ENCODE measurements around the gene ENPP7. TPM values are rescaled to one million over a fixed set of nuclear protein-coding genes. Genes with fewer than 3 reads are reported as not detected.

The ENPP7 gene
- total RNA-seq, 1 donor from 2014 or later = not detected

DNA sequence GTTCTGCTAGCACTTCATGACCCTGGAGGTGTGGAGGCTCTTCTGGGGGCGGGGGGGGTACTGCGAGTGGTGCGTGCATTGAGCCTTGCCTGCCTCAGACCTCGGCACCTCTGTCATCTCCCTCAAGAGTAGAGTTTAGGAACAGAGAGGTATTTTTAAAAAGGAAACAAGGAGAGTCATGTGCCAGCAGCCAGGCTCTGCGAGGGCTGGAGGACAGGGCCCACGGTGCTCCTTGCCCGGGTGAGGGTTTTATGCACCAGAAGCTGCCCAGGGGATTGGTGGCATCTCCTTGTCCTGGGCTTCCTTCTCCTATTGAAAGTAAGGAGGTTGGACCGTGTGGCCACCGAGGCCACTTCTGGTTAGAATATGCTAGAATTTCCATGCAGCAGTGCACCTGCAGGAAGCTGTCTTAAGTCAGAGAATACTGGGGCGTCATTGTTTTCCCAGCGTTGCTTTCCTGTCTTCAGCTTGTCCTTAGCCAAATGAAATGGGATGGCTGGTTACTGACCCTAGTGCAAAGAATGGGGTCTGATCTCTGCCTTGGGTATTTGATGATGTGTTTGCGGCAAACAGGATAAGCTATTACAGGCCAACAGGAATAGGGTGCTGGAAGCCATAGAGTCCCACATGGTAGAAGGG is 50.4 kb downstream of the ENPP7 start:
- no peak for DNase-seq (ENCODE audit: low spot score in 2 of 2, unreplicated experiment in 2 of 2)
- TF ChIP-seq, protein P1, sequence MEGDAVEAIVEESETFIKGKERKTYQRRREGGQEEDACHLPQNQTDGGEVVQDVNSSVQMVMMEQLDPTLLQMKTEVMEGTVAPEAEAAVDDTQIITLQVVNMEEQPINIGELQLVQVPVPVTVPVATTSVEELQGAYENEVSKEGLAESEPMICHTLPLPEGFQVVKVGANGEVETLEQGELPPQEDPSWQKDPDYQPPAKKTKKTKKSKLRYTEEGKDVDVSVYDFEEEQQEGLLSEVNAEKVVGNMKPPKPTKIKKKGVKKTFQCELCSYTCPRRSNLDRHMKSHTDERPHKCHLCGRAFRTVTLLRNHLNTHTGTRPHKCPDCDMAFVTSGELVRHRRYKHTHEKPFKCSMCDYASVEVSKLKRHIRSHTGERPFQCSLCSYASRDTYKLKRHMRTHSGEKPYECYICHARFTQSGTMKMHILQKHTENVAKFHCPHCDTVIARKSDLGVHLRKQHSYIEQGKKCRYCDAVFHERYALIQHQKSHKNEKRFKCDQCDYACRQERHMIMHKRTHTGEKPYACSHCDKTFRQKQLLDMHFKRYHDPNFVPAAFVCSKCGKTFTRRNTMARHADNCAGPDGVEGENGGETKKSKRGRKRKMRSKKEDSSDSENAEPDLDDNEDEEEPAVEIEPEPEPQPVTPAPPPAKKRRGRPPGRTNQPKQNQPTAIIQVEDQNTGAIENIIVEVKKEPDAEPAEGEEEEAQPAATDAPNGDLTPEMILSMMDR (IDR thresholded peaks at IDR 0.05; ENCODE audit: unreplicated experiment) = no peak
- peaks cover 28% of the 10 kb centered on the region for H3K4me1 Mint-ChIP-seq
- peaks cover 30% of the 10 kb centered on the region for H3K36me3 Mint-ChIP-seq
- no peaks in the 10 kb centered on the region for H3K9me3 Mint-ChIP-seq
- H3K4me3 Mint-ChIP-seq = no peak overlapping the region
- no peak overlapping the region for H3K27ac Mint-ChIP-seq
- H3K27me3 Mint-ChIP-seq (ENCODE audit: low read depth) = no peaks in the 10 kb centered on the region

- no peaks in the 10 kb centered on the region for H3K9me3 Mint-ChIP-seq
- no peak overlapping the region for H3K27ac Mint-ChIP-seq
Observed at GRCh38 chr17:79781736-79782575, 51.2 kb downstream of the ENPP7 start.

GRCh38 chr17:79783891-79784290 is 53.1 kb downstream of the ENPP7 start:
- H3K36me3 Mint-ChIP-seq = peaks cover 32% of the 10 kb centered on the region

More at GRCh38 chr17:79781736-79782575, 51.2 kb downstream of the ENPP7 start:
- Mint-ChIP-seq H3K36me3 (peaks cover 32% of the 10 kb centered on the region), H3K4me1 (peaks cover 20% of the 10 kb centered on the region), H3K27me3 (ENCODE audit: low read depth) (peaks cover 7% of the 10 kb centered on the region), H3K4me3 (no peak overlapping the region)
- TF ChIP-seq, protein P1 (IDR thresholded peaks at IDR 0.05; ENCODE audit: unreplicated experiment) = no peak
- no peak for DNase-seq (ENCODE audit: low spot score in 2 of 2, unreplicated experiment in 2 of 2)

GRCh38 chr17:79784353-79785016 is 53.7 kb downstream of the ENPP7 start:
- DNase-seq (ENCODE audit: low spot score in 2 of 2, unreplicated experiment in 2 of 2) = no peak
- Mint-ChIP-seq H3K27me3 (ENCODE audit: low read depth) (peaks cover 32% of the 10 kb centered on the region), H3K4me1 (peaks cover 16% of the 10 kb centered on the region), H3K4me3 (no peak overlapping the region), H3K9me3 (no peaks in the 10 kb centered on the region), H3K36me3 (peaks cover 32% of the 10 kb centered on the region), H3K27ac (no peak overlapping the region)
- TF ChIP-seq, protein P1 (IDR thresholded peaks at IDR 0.05; ENCODE audit: unreplicated experiment) = peak; percentile 29

More at GRCh38 chr17:79783891-79784290, 53.1 kb downstream of the ENPP7 start:
- DNase-seq (ENCODE audit: low spot score in 2 of 2, unreplicated experiment in 2 of 2) = no peak
- TF ChIP-seq, protein P1 (IDR thresholded peaks at IDR 0.05; ENCODE audit: unreplicated experiment) = no peak
- Mint-ChIP-seq H3K4me3 (no peak overlapping the region), H3K4me1 (peaks cover 18% of the 10 kb centered on the region), H3K27ac (no peak overlapping the region), H3K27me3 (ENCODE audit: low read depth) (peaks cover 26% of the 10 kb centered on the region), H3K9me3 (no peaks in the 10 kb centered on the region)

DNA sequence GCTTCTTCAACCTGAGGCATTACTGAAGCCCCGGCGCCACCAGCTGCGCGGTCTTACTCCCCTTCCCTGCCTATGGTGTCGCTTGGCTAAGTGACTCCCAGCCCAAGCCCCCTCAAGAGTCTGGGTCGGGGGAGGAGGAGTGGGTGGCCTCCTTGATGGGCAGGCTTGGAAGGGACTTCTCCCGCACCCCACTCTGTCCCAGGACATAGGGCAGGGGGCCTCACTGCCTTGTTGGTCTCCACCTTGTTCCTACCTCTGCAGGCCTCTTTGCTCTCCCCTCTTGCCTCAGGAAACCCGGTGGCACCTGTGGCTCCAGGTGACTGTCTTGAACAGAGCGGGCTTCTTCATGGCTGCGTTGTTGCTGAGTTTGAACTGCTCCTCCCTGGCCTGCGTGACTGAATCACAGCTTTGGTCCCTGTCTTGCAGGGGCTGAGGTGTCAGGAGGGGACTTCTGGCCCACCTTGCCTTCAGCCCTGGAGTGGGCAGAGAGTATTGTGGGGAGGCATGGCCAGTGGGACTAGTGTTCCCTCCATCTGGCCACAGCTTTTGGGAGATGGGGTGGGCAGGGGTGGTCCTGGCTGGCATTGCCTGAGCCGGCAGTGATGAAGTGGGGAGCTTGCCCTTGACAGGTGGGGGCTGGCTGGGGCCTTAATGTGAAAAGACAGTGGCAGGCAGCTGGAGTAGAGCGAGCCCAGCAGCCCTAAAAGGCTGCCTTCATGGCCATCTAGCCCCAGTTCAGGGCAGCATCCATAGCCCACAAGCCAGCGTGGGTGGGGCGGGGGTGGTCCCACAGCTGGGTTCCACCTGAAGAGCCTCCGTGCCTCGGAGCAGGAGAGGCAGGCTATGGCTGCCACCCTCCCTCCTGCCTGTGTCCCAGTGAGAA is 54.5 kb downstream of the ENPP7 start:
- Mint-ChIP-seq H3K4me1 (peaks cover 11% of the 10 kb centered on the region), H3K27me3 (ENCODE audit: low read depth) (peaks cover 37% of the 10 kb centered on the region), H3K36me3 (peaks cover 25% of the 10 kb centered on the region), H3K9me3 (no peaks in the 10 kb centered on the region), H3K27ac (no peak overlapping the region), H3K4me3 (no peak overlapping the region)
- TF ChIP-seq, protein P1 (IDR thresholded peaks at IDR 0.05; ENCODE audit: unreplicated experiment) = no peak
- no peak for DNase-seq (ENCODE audit: low spot score in 2 of 2, unreplicated experiment in 2 of 2)
